Lung (tissue), 12 donors: Measurements from ENCODE around the gene APOA4. TPM values are rescaled to one million over a fixed set of nuclear protein-coding genes. Genes with fewer than 3 reads are reported as not detected.

Experiments
- ATAC-seq: fragments of 200-7000 bp; cut with Tn5 transposase; one replicate; pipeline ENCODE4 v1.9.1; 2020; ENCODE audit warnings: moderate number of reproducible peaks; ENCODE audit not compliant: insufficient read depth, low FRiP score
- DNase-seq, 3 donors: peaks; one replicate each; pipeline ENCODE4 v3.0.0-alpha.2; 2013 to 2017
- H3K27ac ChIP-seq, 2 donors: one replicate each; pipeline ENCODE4 v1.5.1; 2013; ENCODE audit warnings: mild to moderate bottlenecking in 2 of 2, moderate library complexity in 2 of 2, control low read depth in 1 of 2, inconsistent platforms in 1 of 2, low read depth in 1 of 2, low read length in 1 of 2
- H3K27me3 ChIP-seq, 3 donors: one replicate each; pipeline ENCODE4 v1.5.1; 2013; ENCODE audit warnings: low read length in 2 of 3; ENCODE audit not compliant: control insufficient read depth in 3 of 3, insufficient read depth in 3 of 3
- H3K36me3 ChIP-seq, 4 donors: one replicate each; pipeline ENCODE4 v1.5.1; 2013; ENCODE audit warnings: low read length in 4 of 4, mild to moderate bottlenecking in 1 of 4, moderate library complexity in 1 of 4; ENCODE audit not compliant: control insufficient read depth in 4 of 4, insufficient read depth in 4 of 4
- H3K4me1 ChIP-seq, 5 donors: one replicate each; pipeline ENCODE4 v1.5.1; 2013; ENCODE audit warnings: low read length in 5 of 5, mild to moderate bottlenecking in 2 of 5, moderate library complexity in 1 of 5; ENCODE audit not compliant: control insufficient read depth in 5 of 5, insufficient read depth in 5 of 5
- H3K4me3 ChIP-seq: one replicate; pipeline ENCODE4 v1.5.1; 2013; ENCODE audit warnings: mild to moderate bottlenecking, control low read depth, moderate library complexity
- H3K9ac ChIP-seq, 2 donors: one replicate each; pipeline ENCODE4 v1.5.1; 2013; ENCODE audit warnings: low read length in 2 of 2, control low read depth in 1 of 2; ENCODE audit not compliant: insufficient read depth in 1 of 2
- H3K9me3 ChIP-seq, 4 donors: one replicate each; pipeline ENCODE4 v1.5.1; 2013; ENCODE audit warnings: low read length in 3 of 4, mild to moderate bottlenecking in 1 of 4, moderate library complexity in 1 of 4; ENCODE audit not compliant: control insufficient read depth in 4 of 4, insufficient read depth in 3 of 4
- CTCF ChIP-seq: IDR thresholded peaks from 2 replicates; pipeline ENCODE4 v1.5.1; 2012; ENCODE audit warnings: mild to moderate bottlenecking; ENCODE audit errors: control extremely low read depth, extremely low read depth
- WGBS, 2 donors: extraction: QIAGEN DNeasy Blood & Tissue Kit; methylation state at CpG; one replicate each; pipeline ENCODE4 v1.1.7; 2013; 5-methylcytosine and 5-hydroxymethylcytosine counted together
- polyA plus RNA-seq, 2 donors: library from polyadenylated mRNA; stranded (reverse); fragments of 200-250 nt; gene quantifications; one replicate each; pipeline ENCODE4 v1.2.1, GENCODE V29; 2013
- total RNA-seq, 2 donors: library from RNA; depleted of rRNA in 1 of 2; stranded (reverse); fragments of >200 nt in 1 of 2; gene quantifications; one replicate each; pipeline ENCODE4 v1.2.1, GENCODE V29; 2014 to 2021
- donor health status: control.
- donor health status: control.
- donor health status: Bipolar disorder and iron deficiency.
- donor health status: healthy.
- donor health status: DM: yes; HTN: yes; CAD: no.

The APOA4 gene
- total and polyA plus RNA-seq, 4 donors = 0.06 TPM; not detected in 3

- Histone ChIP-seq H3K9me3 (no peaks in the 10 kb centered on the region), H3K4me3 (no peak overlapping the region), H3K4me1 (peaks cover 0 to 7% (median 0%) of the 10 kb centered on the region in 5 donors), H3K27ac (no peak overlapping the region), H3K27me3 (no peaks in the 10 kb centered on the region), H3K36me3 (peaks cover 41 to 60% (median 54%) of the 10 kb centered on the region in 4 donors), H3K9ac (no peak overlapping the region)
- 96 to 97% methylated on average over 3 of the region's 3 CpGs for WGBS, 2 donors
- TF ChIP-seq CTCF = no peak
- ATAC-seq (no peak), DNase-seq (no peak)
Measured at GRCh38 chr11:116862951-116863350, 39.8 kb upstream of the APOA4 start.

GRCh38 chr11:116862185-116862584 is 39.1 kb upstream of the APOA4 start:
- H3K4me3 ChIP-seq = no peak overlapping the region
- no peak for TF ChIP-seq CTCF
- 92 to 94% methylated on average over 3 of the region's 3 CpGs for WGBS, 2 donors
- H3K9ac ChIP-seq = no peak overlapping the region
- no peak for ATAC-seq
- H3K9me3 ChIP-seq = no peaks in the 10 kb centered on the region
- no peak for DNase-seq
- no peak overlapping the region for H3K27ac ChIP-seq
- peaks cover 0 to 7% (median 0%) of the 10 kb centered on the region in 5 donors for H3K4me1 ChIP-seq
- H3K27me3 ChIP-seq = no peaks in the 10 kb centered on the region
- peaks cover 41 to 63% (median 55%) of the 10 kb centered on the region in 4 donors for H3K36me3 ChIP-seq

- WGBS, 2 donors = 94 to 100% methylated on average over 1 of the region's 1 CpG
- H3K4me3 ChIP-seq = no peak overlapping the region
- H3K27ac ChIP-seq = no peak overlapping the region
- H3K4me1 ChIP-seq = peaks cover 0 to 7% (median 0%) of the 10 kb centered on the region in 5 donors
- DNase-seq = no peak
- H3K36me3 ChIP-seq = peaks cover 36 to 63% (median 55%) of the 10 kb centered on the region in 4 donors
- H3K27me3 ChIP-seq = no peaks in the 10 kb centered on the region
- ATAC-seq = no peak
- no peak overlapping the region for H3K9ac ChIP-seq
- no peak for TF ChIP-seq CTCF
- H3K9me3 ChIP-seq = no peaks in the 10 kb centered on the region
Measured at GRCh38 chr11:116861539-116861938, 38.4 kb upstream of the APOA4 start.

- Histone ChIP-seq H3K9ac (no peak overlapping the region), H3K9me3 (no peaks in the 10 kb centered on the region), H3K36me3 (peaks cover 36 to 57% (median 51%) of the 10 kb centered on the region in 4 donors), H3K27ac (no peak overlapping the region), H3K27me3 (no peaks in the 10 kb centered on the region), H3K4me3 (no peak overlapping the region), H3K4me1 (peaks cover 0 to 7% (median 0%) of the 10 kb centered on the region in 5 donors)
- no peak for DNase-seq
- ATAC-seq = no peak
- no peak for TF ChIP-seq CTCF
- WGBS, 2 donors = 91 to 95% methylated on average over 6 of the region's 6 CpGs
Measured at GRCh38 chr11:116860303-116860702, 37.2 kb upstream of the APOA4 start.
